MM.1S (cell line): ENCODE measurements around the gene TMEM131.

Experiments used
- DNase-seq: peaks from one replicate; pipeline ENCODE4 v3.0.0-alpha.2; 2015
- H2AFZ ChIP-seq: fragments of 300-600 bp; sonication (generic); 2 replicates; pipeline ENCODE4 v1.6.0; 2016; ENCODE audit warnings: antibody characterized with exemption, low read length
- H3F3A ChIP-seq: fragments of 300-600 bp; sonication (generic); 2 replicates; pipeline ENCODE4 v1.6.1; 2016; ENCODE audit warnings: mild to moderate bottlenecking, antibody characterized with exemption, low read length, moderate library complexity, mixed read lengths; ENCODE audit not compliant: insufficient read depth
- H3K27ac ChIP-seq: fragments of 300-600 bp; sonication (generic); 2 replicates; pipeline ENCODE4 v1.5.1; 2016; ENCODE audit warnings: mild to moderate bottlenecking, low read length
- H3K27me3 ChIP-seq: fragments of 300-600 bp; sonication (generic); replicated peaks from 2 replicates; pipeline ENCODE4 v1.6.0; 2016; ENCODE audit warnings: low read length; ENCODE audit not compliant: insufficient read depth
- H3K36me3 ChIP-seq: fragments of 300-600 bp; sonication (generic); replicated peaks from 2 replicates; pipeline ENCODE4 v1.6.1; 2016; ENCODE audit warnings: mild to moderate bottlenecking, low read length, mixed read lengths; ENCODE audit not compliant: insufficient read depth
- H3K4me1 ChIP-seq: fragments of 300-600 bp; sonication (generic); 2 replicates; pipeline ENCODE4 v1.6.1; 2016; ENCODE audit warnings: low read length, mixed read lengths
- H3K4me2 ChIP-seq: fragments of 300-600 bp; sonication (generic); 2 replicates; pipeline ENCODE4 v1.6.0; 2016; ENCODE audit warnings: low read depth, low read length
- H3K4me3 ChIP-seq: fragments of 300-600 bp; sonication (generic); 2 replicates; pipeline ENCODE4 v1.5.1; 2016; ENCODE audit warnings: low read length, mixed read lengths
- H3K79me2 ChIP-seq: fragments of 300-600 bp; sonication (generic); 2 replicates; pipeline ENCODE4 v1.6.1; 2016; ENCODE audit warnings: mixed run types, low read length, mixed read lengths
- H3K9ac ChIP-seq: fragments of 300-600 bp; sonication (generic); 2 replicates; pipeline ENCODE4 v1.6.1; 2016; ENCODE audit warnings: low read length, mixed read lengths
- H3K9me2 ChIP-seq: fragments of 300-600 bp; sonication (generic); replicated peaks from 2 replicates; pipeline ENCODE4 v1.6.1; 2016; ENCODE audit warnings: mild to moderate bottlenecking, low read length, mixed read lengths; ENCODE audit not compliant: insufficient read depth
- H3K9me3 ChIP-seq: fragments of 300-600 bp; sonication (generic); replicated peaks from 2 replicates; pipeline ENCODE4 v1.6.1; 2016; ENCODE audit warnings: mild to moderate bottlenecking, low read length, mixed read lengths; ENCODE audit not compliant: insufficient read depth
- H4K20me1 ChIP-seq: fragments of 300-600 bp; sonication (generic); 2 replicates; pipeline ENCODE4 v1.6.1; 2016; ENCODE audit warnings: mild to moderate bottlenecking, low read length, moderate library complexity, mixed read lengths; ENCODE audit not compliant: insufficient read depth
- EZH2 ChIP-seq: fragments of 300-600 bp; sonication (generic); optimal IDR thresholded peaks from 2 replicates; pipeline ENCODE3; 2017; ENCODE audit warnings: low read depth, mild to moderate bottlenecking, antibody characterized with exemption, low read length, mixed read lengths
- EZH2phosphoT487 ChIP-seq: fragments of 300-600 bp; sonication (generic); IDR thresholded peaks from 2 replicates; pipeline ENCODE4 v1.6.1; 2018; ENCODE audit warnings: antibody characterized with exemption, low read length
- TF ChIP-seq, protein P1 (sequence below): fragments of 300-600 bp; sonication (generic); IDR thresholded peaks from 2 replicates; pipeline ENCODE4 v1.5.1; 2016; ENCODE audit warnings: antibody characterized with exemption, low read length, mixed read lengths

TMEM131 gene

DNA sequence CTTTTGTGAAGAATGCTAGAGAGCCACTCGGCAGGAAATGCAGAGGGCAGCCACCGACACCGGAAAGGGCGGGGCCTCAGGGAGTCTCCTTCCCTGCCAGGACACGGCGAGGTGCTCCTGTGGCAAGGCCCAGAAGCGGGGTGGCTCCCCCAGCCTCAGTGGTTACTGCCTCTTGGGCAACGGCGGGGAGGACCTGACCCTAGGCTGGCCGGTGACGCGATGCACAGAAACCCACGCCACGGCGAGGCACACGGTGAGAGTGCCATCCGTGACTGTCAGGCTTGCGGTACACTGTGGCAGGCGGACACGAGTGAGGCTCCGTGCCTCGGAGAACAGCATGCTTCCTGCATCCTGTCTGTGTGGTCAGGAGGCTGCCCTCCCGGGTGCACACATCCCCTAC lies 234.6 kb downstream of the TMEM131 start:
- Histone ChIP-seq H3K9ac (no peak overlapping the region), H3K27ac (no peak overlapping the region), H3K27me3 (no peaks in the 10 kb centered on the region), H4K20me1 (no peaks in the 10 kb centered on the region), H3K4me1 (no peaks in the 10 kb centered on the region), H3K4me2 (no peak overlapping the region), H3K36me3 (no peaks in the 10 kb centered on the region; the same call in 1 of the 2 replicates), H3K4me3 (no peak overlapping the region), H2AFZ (no peak overlapping the region), H3K79me2 (no peaks in the 10 kb centered on the region), H3F3A (no peaks in the 10 kb centered on the region), H3K9me3 (no peaks in the 10 kb centered on the region), H3K9me2 (no peaks in the 10 kb centered on the region)
- no peak for DNase-seq
- no peak for TF ChIP-seq EZH2
- TF ChIP-seq, protein P1, sequence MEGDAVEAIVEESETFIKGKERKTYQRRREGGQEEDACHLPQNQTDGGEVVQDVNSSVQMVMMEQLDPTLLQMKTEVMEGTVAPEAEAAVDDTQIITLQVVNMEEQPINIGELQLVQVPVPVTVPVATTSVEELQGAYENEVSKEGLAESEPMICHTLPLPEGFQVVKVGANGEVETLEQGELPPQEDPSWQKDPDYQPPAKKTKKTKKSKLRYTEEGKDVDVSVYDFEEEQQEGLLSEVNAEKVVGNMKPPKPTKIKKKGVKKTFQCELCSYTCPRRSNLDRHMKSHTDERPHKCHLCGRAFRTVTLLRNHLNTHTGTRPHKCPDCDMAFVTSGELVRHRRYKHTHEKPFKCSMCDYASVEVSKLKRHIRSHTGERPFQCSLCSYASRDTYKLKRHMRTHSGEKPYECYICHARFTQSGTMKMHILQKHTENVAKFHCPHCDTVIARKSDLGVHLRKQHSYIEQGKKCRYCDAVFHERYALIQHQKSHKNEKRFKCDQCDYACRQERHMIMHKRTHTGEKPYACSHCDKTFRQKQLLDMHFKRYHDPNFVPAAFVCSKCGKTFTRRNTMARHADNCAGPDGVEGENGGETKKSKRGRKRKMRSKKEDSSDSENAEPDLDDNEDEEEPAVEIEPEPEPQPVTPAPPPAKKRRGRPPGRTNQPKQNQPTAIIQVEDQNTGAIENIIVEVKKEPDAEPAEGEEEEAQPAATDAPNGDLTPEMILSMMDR = no peak
- no peak for TF ChIP-seq EZH2phosphoT487

- Histone ChIP-seq H4K20me1 (no peaks in the 10 kb centered on the region), H3K79me2 (no peaks in the 10 kb centered on the region), H3F3A (no peaks in the 10 kb centered on the region), H3K36me3 (no peaks in the 10 kb centered on the region; the same call in 1 of the 2 replicates), H3K4me2 (no peak overlapping the region), H3K9me3 (no peaks in the 10 kb centered on the region), H3K27me3 (no peaks in the 10 kb centered on the region), H3K27ac (no peak overlapping the region), H3K9me2 (no peaks in the 10 kb centered on the region), H3K4me1 (no peaks in the 10 kb centered on the region), H3K4me3 (no peak overlapping the region), H2AFZ (no peak overlapping the region), H3K9ac (no peak overlapping the region)
- no peak for DNase-seq
- no peak for TF ChIP-seq EZH2
- TF ChIP-seq EZH2phosphoT487 = no peak
- TF ChIP-seq, protein P1 = no peak
Measured at GRCh38 chr2:97760480-97761049, 235.2 kb downstream of the TMEM131 start.

DNA sequence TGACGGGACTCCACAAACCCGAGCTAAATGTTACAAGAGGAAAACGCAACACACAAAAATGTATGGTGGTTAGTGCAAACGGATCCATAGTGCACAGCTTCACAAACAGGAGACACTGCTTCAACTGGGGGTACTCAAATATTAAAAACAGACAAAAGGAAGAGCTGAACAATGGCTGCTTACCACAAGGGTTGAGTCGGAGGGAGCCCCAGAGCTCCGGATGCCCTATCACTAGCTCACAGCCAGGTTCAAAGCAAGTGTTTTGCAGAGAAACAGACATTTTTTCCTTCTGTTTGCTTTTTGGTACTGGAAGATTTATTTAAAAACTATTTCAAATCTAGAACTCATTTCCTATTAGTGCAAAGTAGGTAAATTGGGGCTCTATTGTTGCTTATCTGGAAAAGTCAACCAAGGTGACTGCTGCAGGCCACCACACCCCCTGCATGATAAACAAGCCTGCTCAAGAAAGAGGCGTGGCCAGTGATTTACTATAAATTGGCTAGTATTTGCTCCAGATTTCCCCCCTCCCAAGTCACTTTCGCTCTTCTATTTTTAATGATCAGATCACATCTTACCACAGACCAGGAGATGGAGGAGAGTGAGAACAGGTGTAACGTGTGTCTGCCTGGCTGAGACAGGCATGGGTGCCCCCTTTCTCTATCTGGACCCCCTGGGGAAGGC lies 235.9 kb downstream of the TMEM131 start:
- Histone ChIP-seq H3K4me1 (no peaks in the 10 kb centered on the region), H4K20me1 (no peaks in the 10 kb centered on the region), H3K9ac (no peak overlapping the region), H3K9me2 (no peaks in the 10 kb centered on the region), H3K36me3 (no peaks in the 10 kb centered on the region; the same call in 1 of the 2 replicates), H3K27me3 (no peaks in the 10 kb centered on the region), H3K27ac (no peak overlapping the region), H3K79me2 (no peaks in the 10 kb centered on the region), H3K4me3 (no peak overlapping the region), H3K9me3 (no peaks in the 10 kb centered on the region), H3K4me2 (no peak overlapping the region), H3F3A (no peaks in the 10 kb centered on the region), H2AFZ (no peak overlapping the region)
- DNase-seq = no peak
- TF ChIP-seq EZH2 (no peak), EZH2phosphoT487 (no peak)
- TF ChIP-seq, protein P1 = no peak
